ENCODE results near the gene KDM5A. TPM values are rescaled to one million over a fixed set of nuclear protein-coding genes. Genes with fewer than 3 reads are reported as not detected.

The KDM5A gene
- total RNA-seq, 6 experiments from 2014 or later: 10.8 to 31.0 (median 27.9) TPM

DNA sequence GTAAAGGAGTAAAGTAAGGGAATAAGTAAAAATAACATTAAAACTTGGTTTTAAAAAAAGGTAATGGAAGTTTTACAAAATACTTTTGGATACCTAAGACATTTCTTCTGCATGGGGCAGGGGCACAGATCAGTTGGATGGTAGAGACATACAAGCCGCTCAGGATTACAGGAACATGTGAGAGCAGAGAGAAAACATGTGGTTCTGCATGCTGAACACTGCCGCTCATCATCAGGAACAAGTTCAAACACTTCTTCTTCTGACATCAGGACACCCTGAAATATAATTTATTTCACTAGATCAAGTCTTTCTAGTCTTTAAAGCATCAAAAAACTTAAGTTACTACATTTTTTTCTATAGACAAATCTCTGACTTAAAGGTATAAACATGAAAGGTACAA, 65.6 kb downstream of the KDM5A start:
- intact Hi-C loops (cut with DNase I): no loop called here
- no peak overlapping the region for H3K27ac ChIP-seq
- H3K27me3 ChIP-seq: no peaks in the 10 kb centered on the region
- DNase-seq (no peak), ATAC-seq (no peak)
- H3K9me3 ChIP-seq: no peaks in the 10 kb centered on the region
- H3K4me1 ChIP-seq: peaks cover 0 to 13% (median 5%) of the 10 kb centered on the region in 4 donors
- 81% methylated on average over 2 of the region's 2 CpGs for WGBS (ENCODE audit: insufficient coverage, low coverage, low lambda C conversion rate, missing lambda C conversion rate)
- no peak overlapping the region for H3K4me3 ChIP-seq
- H3K36me3 ChIP-seq: peaks cover 0 to 66% (median 21%) of the 10 kb centered on the region in 4 donors
- no peak for TF ChIP-seq POLR2A (IDR thresholded peaks at IDR 0.05)
- TF ChIP-seq, protein P1, sequence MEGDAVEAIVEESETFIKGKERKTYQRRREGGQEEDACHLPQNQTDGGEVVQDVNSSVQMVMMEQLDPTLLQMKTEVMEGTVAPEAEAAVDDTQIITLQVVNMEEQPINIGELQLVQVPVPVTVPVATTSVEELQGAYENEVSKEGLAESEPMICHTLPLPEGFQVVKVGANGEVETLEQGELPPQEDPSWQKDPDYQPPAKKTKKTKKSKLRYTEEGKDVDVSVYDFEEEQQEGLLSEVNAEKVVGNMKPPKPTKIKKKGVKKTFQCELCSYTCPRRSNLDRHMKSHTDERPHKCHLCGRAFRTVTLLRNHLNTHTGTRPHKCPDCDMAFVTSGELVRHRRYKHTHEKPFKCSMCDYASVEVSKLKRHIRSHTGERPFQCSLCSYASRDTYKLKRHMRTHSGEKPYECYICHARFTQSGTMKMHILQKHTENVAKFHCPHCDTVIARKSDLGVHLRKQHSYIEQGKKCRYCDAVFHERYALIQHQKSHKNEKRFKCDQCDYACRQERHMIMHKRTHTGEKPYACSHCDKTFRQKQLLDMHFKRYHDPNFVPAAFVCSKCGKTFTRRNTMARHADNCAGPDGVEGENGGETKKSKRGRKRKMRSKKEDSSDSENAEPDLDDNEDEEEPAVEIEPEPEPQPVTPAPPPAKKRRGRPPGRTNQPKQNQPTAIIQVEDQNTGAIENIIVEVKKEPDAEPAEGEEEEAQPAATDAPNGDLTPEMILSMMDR (IDR thresholded peaks at IDR 0.05): no peak

DNA sequence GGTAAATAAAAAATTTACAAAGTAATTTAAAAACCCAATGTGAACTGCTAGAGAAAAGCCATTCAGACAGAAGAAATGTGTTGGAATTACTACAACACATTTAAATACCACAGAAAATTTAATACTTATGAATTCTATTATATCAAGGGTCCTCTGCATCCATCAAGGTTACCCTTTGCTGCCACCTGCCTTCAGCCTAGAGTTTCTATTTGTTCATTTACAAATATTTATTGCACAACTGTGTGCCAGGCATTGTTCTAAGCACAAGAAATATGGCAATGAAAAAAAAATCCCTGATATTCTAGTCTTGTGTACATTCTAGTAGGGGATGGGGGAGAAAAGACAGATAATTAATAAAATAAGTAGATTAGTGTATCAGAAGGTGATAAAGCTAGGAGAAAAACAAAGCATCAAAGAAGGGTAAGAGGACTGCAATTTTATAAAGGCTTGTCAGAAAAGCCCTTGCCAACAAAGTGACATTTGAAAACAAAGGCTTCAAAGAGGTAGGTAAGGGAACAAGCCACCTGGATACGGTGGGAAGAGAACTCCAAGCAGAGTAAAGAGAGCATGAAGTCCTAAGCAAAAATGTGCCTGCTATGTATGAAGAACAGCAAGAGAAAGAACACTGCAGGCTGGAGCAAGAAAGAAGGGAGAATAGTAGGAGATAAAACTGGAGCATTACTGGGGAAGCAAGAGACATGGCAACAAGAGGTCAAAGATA, 67.4 kb downstream of the KDM5A start:
- H3K4me3 ChIP-seq: no peak overlapping the region
- H3K36me3 ChIP-seq: peaks cover 8 to 72% (median 33%) of the 10 kb centered on the region in 4 donors
- H3K4me1 ChIP-seq: peaks cover 0 to 10% (median 4%) of the 10 kb centered on the region in 4 donors
- H3K9me3 ChIP-seq: no peaks in the 10 kb centered on the region
- H3K27ac ChIP-seq: no peak overlapping the region
- 33% methylated on average over 1 of the region's 1 CpG for WGBS (ENCODE audit: insufficient coverage, low coverage, low lambda C conversion rate, missing lambda C conversion rate)
- DNase-seq (no peak), ATAC-seq (peak; percentile 77 to 86 (median 80))
- H3K27me3 ChIP-seq: no peaks in the 10 kb centered on the region
- intact Hi-C loops (cut with DNase I): no loop called here
- TF ChIP-seq POLR2A (IDR thresholded peaks at IDR 0.05): no peak
- TF ChIP-seq, protein P1 (IDR thresholded peaks at IDR 0.05): peak; percentile 42 to 61 (median 57)

DNA sequence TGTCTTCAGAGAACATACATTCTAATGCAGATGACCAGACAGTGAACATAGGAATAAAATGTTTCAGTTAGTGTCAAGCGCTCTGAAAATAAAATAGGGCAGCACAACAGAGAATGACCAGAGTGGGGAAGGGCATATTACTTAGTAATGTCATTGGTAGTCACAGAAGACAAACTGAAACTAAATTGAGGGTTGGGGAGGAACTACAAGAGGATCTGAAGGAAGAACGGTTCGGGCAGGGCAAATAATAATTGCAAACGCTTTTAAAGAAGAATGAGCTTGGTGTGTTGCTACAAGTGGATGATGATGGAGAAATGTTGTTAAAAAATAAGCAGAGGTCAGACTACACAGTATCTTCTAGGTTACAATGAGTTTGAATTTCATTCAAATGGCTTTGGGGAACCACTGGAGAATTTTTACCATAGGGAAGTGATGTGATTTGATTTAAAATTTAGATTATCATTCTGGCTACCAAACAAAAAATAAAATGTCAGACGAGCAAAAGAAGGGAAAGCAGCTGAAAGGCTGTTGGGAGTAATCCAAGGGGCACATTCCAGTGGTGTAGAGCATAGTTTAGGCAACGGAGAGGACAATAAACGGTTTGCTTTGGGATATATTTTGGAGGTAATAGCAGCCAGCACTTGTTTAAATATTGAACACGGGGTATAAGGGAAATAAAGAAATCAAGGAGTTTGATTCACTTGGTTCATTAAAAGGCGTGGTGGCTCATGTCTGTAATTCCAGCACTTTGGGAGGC, 70.2 kb downstream of the KDM5A start:
- Histone ChIP-seq H3K27me3 (no peaks in the 10 kb centered on the region), H3K36me3 (peaks cover 8 to 83% (median 37%) of the 10 kb centered on the region in 4 donors), H3K9me3 (no peaks in the 10 kb centered on the region), H3K4me1 (no peaks in the 10 kb centered on the region), H3K27ac (no peak overlapping the region), H3K4me3 (no peak overlapping the region)
- ATAC-seq (no peak), DNase-seq (no peak)
- TF ChIP-seq, protein P1 (IDR thresholded peaks at IDR 0.05): no peak
- no peak for TF ChIP-seq POLR2A (IDR thresholded peaks at IDR 0.05)
- intact Hi-C loops (cut with DNase I): no loop called here
- WGBS (ENCODE audit: insufficient coverage, low coverage, low lambda C conversion rate, missing lambda C conversion rate): 73% methylated on average over 9 of the region's 9 CpGs

DNA sequence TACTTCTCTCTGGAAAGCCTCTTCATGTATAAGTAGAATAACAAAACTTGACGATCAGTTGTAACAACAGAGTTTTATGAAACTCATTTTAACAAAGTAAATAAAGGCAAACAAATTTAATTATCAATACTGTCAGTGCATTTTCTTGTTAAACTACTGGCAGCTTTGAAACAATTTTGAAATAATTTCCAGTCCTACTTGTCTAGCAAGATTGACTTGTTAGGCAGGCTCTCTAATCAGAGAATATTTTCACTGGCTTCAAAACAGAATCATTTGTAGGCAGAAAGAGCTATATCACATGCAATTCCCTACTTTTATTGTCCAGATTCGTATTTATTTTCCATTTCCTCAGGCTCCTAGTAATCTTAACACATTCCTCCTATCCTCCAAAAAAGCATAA, 80.6 kb downstream of the KDM5A start:
- no peaks in the 10 kb centered on the region for H3K9me3 ChIP-seq
- 91% methylated on average over 2 of the region's 2 CpGs for WGBS (ENCODE audit: insufficient coverage, low coverage, low lambda C conversion rate, missing lambda C conversion rate)

More for the DNA sequence above, 80.6 kb downstream of the KDM5A start:
- no peak for DNase-seq
- H3K27ac ChIP-seq: no peak overlapping the region
- H3K4me1 ChIP-seq: no peaks in the 10 kb centered on the region
- no peak for ATAC-seq
- no peak for TF ChIP-seq POLR2A (IDR thresholded peaks at IDR 0.05)
- TF ChIP-seq, protein P1 (IDR thresholded peaks at IDR 0.05): no peak
- H3K4me3 ChIP-seq: no peak overlapping the region
- peaks cover 10 to 81% (median 40%) of the 10 kb centered on the region in 4 donors for H3K36me3 ChIP-seq
- intact Hi-C loops (cut with DNase I): no loop called here
- no peaks in the 10 kb centered on the region for H3K27me3 ChIP-seq
